Erythroblast (primary cell): ENCODE data around the gene CST7.

ENCODE experiments used
- GATA1 ChIP-seq: IDR thresholded peaks from 2 replicates; pipeline ENCODE4 v1.6.1; 2011; ENCODE audit warnings: low read depth, mild to moderate bottlenecking, control low read depth, low read length, moderate library complexity
- POLR2A ChIP-seq: IDR thresholded peaks from 2 replicates; pipeline ENCODE4 v1.6.1; 2011; ENCODE audit warnings: mild to moderate bottlenecking, low read length

DNA sequence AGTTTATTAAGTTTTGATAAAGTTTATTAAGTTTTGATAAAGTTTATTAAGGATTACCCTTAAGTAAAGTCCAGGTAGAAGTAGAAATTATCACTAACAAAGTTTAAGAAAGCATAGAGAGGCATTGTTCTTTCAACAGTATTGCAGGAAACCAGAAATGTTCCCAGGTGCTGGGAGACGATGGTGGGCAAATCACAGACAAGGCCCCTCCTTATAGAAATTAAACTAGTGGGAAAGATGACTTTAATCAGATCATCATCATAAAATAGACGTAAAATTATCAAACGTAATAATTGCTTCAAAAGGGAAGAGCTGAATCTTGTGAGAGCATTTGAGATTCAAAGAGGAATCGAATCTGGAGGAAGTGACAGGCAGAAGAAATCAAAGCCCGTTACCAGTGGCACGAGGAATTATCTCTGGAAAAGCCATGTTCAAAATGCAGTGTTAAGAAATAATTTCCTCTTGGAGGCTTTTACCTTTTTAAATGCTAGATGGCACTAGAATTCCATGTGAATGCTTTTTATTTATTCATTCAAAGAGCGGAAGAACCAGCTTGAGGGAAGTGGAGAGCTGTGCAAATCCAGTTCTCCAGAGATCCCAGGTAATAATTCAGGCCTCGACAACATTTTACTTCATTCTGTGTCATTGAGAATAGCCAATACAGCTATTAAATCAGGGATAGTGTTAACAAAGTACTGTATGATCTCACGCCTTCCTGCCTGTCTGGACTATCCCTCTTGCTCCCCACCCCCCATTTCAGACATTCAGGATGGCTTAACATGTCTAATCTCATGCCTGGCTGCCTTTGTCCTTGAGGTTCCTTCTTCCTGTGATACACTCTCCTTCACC, 44.5 kb downstream of the CST7 start:
- TF ChIP-seq POLR2A (no peak), GATA1 (no peak)
